Activated gamma-delta T cell treated with Interleukin-2 at 50 U/mL for 16 hours (primary cell): ENCODE data around the gene IPO11.
"Not testable (repeated sequence)": the region's sequence is repeated elsewhere in the genome, so short reads cannot be mapped to it uniquely, and the experiment has no call there.

Source experiments
- DNase-seq: peaks from one replicate; pipeline ENCODE4 v3.0.0-alpha.2; 2020

Gene IPO11

DNA sequence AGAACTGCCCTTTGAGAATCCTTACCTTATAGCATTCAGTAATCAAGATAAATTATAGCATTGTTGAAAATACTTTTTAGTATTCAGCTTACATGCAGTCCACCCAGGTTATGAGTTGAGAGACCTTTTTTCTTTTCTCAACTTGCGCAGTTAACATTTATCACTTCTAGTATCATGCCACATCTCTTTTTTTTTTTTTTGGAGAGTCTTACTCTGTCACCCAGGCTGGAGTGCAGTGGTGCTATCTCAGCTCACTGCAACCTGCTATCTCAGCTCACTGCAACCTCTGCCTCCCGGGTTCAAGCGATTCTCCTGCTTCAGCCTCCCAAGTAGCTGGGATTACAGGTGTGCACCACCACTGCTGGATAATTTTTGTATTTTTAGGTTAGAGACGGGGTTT is 195.1 kb downstream of the IPO11 start:
- no peak for DNase-seq

- no peak for DNase-seq
These were observed 196.3 kb downstream of the IPO11 start for GRCh38 chr5:62608529-62609511.

DNA sequence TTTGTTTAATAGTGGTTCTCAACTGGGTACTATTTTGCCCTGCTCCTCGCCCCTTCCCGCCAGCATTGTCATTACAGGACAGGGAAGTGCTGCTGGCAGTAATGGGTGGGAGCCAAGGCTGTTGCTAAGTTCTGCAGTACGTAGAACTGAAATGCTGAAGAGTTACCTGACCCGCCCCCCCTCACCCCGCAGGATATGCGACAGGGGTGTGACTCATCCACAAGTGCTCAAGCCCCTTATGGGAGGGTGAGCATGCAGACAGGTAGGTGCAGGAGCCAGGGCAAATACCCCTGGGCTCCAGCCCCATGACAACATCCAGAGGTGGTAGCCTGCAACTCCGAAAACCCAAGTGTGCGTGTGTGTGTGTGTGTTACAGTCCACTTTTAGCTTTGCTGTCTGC is 201.8 kb downstream of the IPO11 start:
- no peak for DNase-seq

- DNase-seq: no peak
These were observed 204.2 kb downstream of the IPO11 start for GRCh38 chr5:62616615-62617277.

GRCh38 chr5:62617943-62618342 is 205.4 kb downstream of the IPO11 start:
- DNase-seq: no peak

DNA sequence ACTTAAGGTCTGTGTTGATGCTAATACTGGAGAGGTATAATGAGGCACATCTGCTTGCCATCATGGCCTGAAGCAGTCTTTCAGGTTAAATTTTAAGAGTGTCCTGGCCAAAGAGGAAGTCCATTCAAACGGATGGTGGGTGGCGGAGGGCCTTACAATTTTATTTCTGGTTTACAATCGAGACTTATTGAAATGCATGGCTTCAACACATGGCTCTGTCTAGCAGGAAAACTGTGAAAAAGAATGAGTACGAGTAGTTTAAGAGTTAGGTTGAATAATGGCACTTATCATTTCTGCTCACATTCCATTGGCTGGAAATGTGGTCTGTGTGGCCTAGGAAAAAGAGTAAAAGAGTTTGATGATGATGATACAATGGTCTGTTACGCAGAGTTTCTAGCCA is 208.2 kb downstream of the IPO11 start:
- no peak for DNase-seq

- DNase-seq: no peak
These were observed 208.7 kb downstream of the IPO11 start for GRCh38 chr5:62621280-62621679.

DNA sequence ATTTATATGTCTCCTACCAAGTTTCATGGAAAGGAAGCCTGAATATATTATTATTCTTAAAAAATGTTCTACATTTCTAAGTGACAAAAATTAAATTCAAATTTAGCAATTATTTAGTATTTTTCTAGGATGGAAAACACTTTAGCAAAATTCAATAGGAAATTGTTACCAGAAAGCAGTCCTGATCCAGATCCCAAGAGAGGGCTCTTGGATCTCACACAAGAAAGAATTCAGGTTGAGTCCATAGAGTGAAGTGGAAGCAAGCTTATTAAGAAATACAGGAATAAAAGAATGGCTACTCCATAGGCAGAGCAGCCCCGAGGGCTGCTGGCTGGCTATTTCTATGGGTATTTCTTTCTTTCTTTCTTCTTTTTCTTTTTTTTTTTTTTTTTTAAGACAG is 210.7 kb downstream of the IPO11 start:
- DNase-seq: no peak

GRCh38 chr5:62624436-62624835 is 211.9 kb downstream of the IPO11 start:
- DNase-seq: not testable (repeated sequence)

GRCh38 chr5:62626534-62626933 is 214.0 kb downstream of the IPO11 start:
- no peak for DNase-seq

GRCh38 chr5:62627121-62627520 is 214.6 kb downstream of the IPO11 start:
- no peak for DNase-seq

GRCh38 chr5:62627901-62628300 is 215.3 kb downstream of the IPO11 start:
- DNase-seq: no peak

- no peak for DNase-seq
These were observed 219.5 kb downstream of the IPO11 start for GRCh38 chr5:62631909-62632580.

GRCh38 chr5:62633243-62633642 is 220.7 kb downstream of the IPO11 start:
- DNase-seq: no peak

GRCh38 chr5:62640446-62640845 is 227.9 kb downstream of the IPO11 start:
- DNase-seq: no peak

DNA sequence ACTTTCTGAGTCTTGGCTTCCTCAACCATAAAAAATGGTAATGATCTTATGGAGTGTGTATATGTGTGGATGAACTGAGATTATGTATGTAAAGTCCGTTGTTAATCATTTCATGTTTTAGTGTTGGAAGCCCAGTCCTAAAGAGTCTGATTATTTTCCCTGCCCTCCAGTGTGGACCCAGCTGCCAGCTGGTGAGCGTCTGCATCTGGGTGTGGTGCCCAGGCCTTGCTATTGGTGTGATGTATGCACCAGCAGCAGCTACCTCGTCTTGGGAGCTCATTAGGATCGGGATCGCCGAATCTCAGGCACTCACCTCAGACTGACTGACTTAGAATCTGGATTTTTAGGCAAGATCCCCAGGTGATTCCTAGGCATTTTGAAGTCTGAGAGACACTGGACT is 229.9 kb downstream of the IPO11 start:
- DNase-seq: no peak

- no peak for DNase-seq
These were observed 231.2 kb downstream of the IPO11 start for GRCh38 chr5:62643556-62644451.

- DNase-seq: no peak
These were observed 232.7 kb downstream of the IPO11 start for GRCh38 chr5:62645223-62645622.

- DNase-seq: no peak
These were observed 234.7 kb downstream of the IPO11 start for GRCh38 chr5:62647241-62647640.

DNA sequence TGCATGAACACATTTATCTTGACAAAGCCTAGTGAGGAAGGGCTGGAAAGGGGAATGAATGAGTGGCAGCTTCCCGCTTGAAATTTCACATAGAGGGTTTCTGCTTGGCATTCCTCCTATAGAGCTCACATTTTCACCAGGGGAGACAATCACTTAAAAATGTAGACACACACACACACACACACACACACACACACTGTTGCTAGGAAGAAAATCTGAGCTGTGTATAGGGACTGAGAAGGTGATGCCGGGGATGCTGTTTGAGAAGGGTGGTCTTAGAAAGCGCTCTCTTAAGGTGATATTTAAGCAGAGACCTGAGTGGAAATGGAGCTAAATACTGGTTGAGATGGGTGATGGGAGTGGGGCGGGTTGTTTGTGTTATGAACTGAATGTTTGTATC is 236.5 kb downstream of the IPO11 start:
- no peak for DNase-seq

DNA sequence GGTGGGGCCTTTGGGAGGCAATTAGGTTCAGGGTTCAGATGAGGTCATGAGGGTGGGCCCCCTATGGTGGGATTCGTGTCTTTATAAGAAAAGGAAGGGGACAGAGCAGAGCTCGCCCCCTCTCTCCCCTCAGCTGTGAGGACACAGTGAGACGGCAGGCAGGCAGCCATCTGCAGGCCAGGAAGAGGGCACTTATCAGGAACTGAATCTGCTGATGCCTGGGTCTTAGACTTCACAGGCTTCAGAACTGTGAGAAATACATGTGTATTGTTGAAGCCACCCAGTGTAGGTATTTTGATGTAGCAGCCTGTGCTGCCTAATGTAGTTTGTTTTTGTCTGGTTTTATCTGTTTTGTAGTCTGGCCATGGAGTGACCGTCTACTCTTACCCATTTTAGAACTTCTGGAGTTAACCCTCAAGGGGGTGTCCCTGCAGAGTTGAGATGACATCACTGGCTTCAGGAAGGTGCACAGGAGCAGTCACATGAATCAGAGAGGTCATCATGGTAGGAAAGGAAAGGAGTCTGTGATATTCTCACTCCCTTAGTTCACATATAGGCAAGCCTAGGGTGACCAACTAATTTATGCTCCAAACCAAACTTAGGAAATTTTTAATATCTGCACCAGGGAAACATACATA is 237.0 kb downstream of the IPO11 start:
- DNase-seq: no peak

DNA sequence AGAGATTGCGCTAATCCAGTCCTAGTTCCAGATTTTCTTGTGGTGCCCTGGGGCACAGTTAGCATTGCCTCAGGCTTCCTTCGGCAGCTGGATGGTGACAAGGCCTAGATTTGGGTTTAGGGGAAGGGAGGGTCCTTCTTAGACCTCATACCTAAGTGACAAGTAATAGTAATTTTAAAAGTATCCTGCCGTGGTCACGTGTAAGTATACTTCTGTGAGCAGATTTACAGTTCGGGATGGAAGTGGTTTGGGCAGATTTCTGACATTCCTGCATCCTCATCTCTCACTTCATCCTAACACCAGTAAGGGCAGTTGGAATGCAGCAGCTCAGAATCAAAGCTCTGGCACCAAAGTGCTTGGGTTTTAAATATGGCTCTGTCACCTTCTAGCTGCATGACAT is 237.6 kb downstream of the IPO11 start:
- no peak for DNase-seq
